Kidney (tissue), 14 donors: ENCODE results near the gene LSM11. TPM values are rescaled to one million over a fixed set of nuclear protein-coding genes. Genes with fewer than 3 reads are reported as not detected.

Experiments
- DNase-seq, 5 donors: peaks; one replicate each; pipeline ENCODE4 v3.0.0-alpha.2; 2013 to 2020
- FAIRE-seq: peaks from 2 replicates; lab custom pipeline; 2012; peaks lifted over from hg19 to GRCh38; lab: Jason Lieb, UNC
- H3K27ac ChIP-seq, 2 donors: one replicate each; pipeline ENCODE4 v1.7.0; 2013; ENCODE audit warnings: low read depth in 2 of 2, low read length in 2 of 2, inconsistent platforms in 1 of 2
- H3K27me3 ChIP-seq: one replicate; pipeline ENCODE4 v1.7.1; 2013; ENCODE audit warnings: low read length, inconsistent platforms; ENCODE audit not compliant: control insufficient read depth, insufficient read depth
- H3K36me3 ChIP-seq, 3 donors: one replicate each; pipeline versions ENCODE4 v1.7.0 to v1.7.1; 2013; ENCODE audit warnings: low read length in 3 of 3, control low read depth in 1 of 3, inconsistent platforms in 1 of 3; ENCODE audit not compliant: insufficient read depth in 3 of 3, control insufficient read depth in 2 of 3
- H3K4me1 ChIP-seq, 3 donors: one replicate each; pipeline versions ENCODE4 v1.7.0 to v1.7.1; 2013; ENCODE audit warnings: low read length in 3 of 3, inconsistent platforms in 1 of 3, low read depth in 1 of 3; ENCODE audit not compliant: control insufficient read depth in 2 of 3, insufficient read depth in 2 of 3
- H3K4me3 ChIP-seq, 3 donors: one replicate each; pipeline versions ENCODE4 v1.7.0 to v1.8.1; 2013; ENCODE audit warnings: low read length in 3 of 3, control low read depth in 1 of 3, inconsistent platforms in 1 of 3
- H3K9ac ChIP-seq, 3 donors: one replicate each; pipeline versions ENCODE4 v1.7.0 to v1.7.1; 2013; ENCODE audit warnings: low read length in 3 of 3, control low read depth in 1 of 3, inconsistent platforms in 1 of 3
- H3K9me3 ChIP-seq, 3 donors: one replicate each; pipeline versions ENCODE4 v1.7.0 to v1.7.1; 2013; ENCODE audit warnings: low read length in 3 of 3, control low read depth in 1 of 3, inconsistent platforms in 1 of 3; ENCODE audit not compliant: control insufficient read depth in 2 of 3, insufficient read depth in 1 of 3
- CTCF ChIP-seq: IDR thresholded peaks from 3 replicates; pipeline ENCODE4 v1.5.1; 2012; ENCODE audit warnings: mild to moderate bottlenecking, moderate library complexity, borderline replicate concordance; ENCODE audit not compliant: insufficient read depth; ENCODE audit errors: extremely low read depth
- intact Hi-C: fragments of 100-400 bp; cut with DNase I; formaldehyde crosslinking; loops from one replicate; pipeline ENCODE4 v1.11.1; 2022
- polyA plus RNA-seq: library from polyadenylated mRNA; stranded (reverse); fragments of 350-450 nt; fragmentation: Illumina TruSeq; extraction: RNeasy Lipid Tissue Mini Kit (QIAGEN cat#74804); gene quantifications from one replicate; pipeline ENCODE4 v1.2.3, GENCODE V29; 2014; ENCODE audit warnings: low read depth, low replicate concordance; ENCODE audit not compliant: insufficient read depth
- total RNA-seq: library from RNA; stranded (reverse); fragmentation: NEBNext Ultra II Directional; extraction: Animal tissue kit (Norgen Biotek cat#: 25700); gene quantifications from one replicate; pipeline ENCODE4 v1.2.1, GENCODE V29; 2021
- donor health status: control.
- donor health status: control.
- donor health status: control.
- donor health status: control.
- donor health status: control.
- donor health status: DM: yes; HTN: yes; CAD: no.
- donor health status: Normal renal cell carcinoma (clear cell type).

The LSM11 gene
- total and polyA plus RNA-seq, 2 donors from 2014 or later, result 0.97 to 2.8 TPM

DNA sequence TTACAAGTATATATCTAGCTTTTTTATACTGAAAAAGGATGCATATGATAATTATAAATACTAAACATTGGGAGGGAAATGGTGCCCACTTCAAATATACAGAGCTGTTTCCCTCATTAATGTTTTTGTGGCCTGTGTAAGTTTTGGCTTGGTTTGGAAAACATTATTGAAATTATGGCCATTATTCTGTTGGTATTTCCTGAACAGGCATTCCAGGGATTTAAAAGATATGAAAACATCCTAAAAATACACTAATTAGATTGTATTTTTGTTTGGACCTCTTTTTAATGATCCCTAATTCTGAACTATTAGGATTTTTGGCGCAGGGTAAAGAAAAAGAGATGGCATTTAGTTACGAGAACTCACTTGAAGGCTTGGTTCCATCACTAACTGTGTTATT, 64.5 kb downstream of the LSM11 start:
- H3K4me1 ChIP-seq, result peaks cover 0 to 3% (median 0%) of the 10 kb centered on the region in 3 donors
- no peak for TF ChIP-seq CTCF
- no peaks in the 10 kb centered on the region for H3K9me3 ChIP-seq
- no peak for FAIRE-seq
- H3K27ac ChIP-seq, result no peak overlapping the region
- no peak overlapping the region for H3K4me3 ChIP-seq
- intact Hi-C loops, result no loop called here
- peaks cover 8 to 27% (median 16%) of the 10 kb centered on the region in 3 donors for H3K36me3 ChIP-seq
- no peaks in the 10 kb centered on the region for H3K27me3 ChIP-seq
- no peak overlapping the region for H3K9ac ChIP-seq
- no peak for DNase-seq

Other genes with a start within 250 kb of the LSM11 start
- gene ADAM19, start 167.9 kb upstream of the LSM11 start, total RNA-seq, result 9.2 TPM
- gene ADAM19, start 167.9 kb upstream of the LSM11 start, polyA plus RNA-seq, result 0.88 TPM
- 0.09 TPM for gene SOX30, start 91.3 kb upstream of the LSM11 start, total RNA-seq
- gene SOX30, start 91.3 kb upstream of the LSM11 start, polyA plus RNA-seq, result not detected
- gene C5orf52, start 72.2 kb upstream of the LSM11 start, total RNA-seq, result not detected
- gene C5orf52, start 72.2 kb upstream of the LSM11 start, polyA plus RNA-seq, result not detected
- 11.7 TPM for gene THG1L, start 12.3 kb upstream of the LSM11 start, total RNA-seq
- 9.8 TPM for gene THG1L, start 12.3 kb upstream of the LSM11 start, polyA plus RNA-seq
- gene CLINT1, start 115.4 kb downstream of the LSM11 start, total RNA-seq, result 173 TPM
- 34.1 TPM for gene CLINT1, start 115.4 kb downstream of the LSM11 start, polyA plus RNA-seq